HG03571 (cell line): ENCODE measurements around the gene PARL.

Experiments used
- ATAC-seq: cut with Tn5 transposase; IDR thresholded peaks from one replicate; pipeline ENCODE4 v1.9.1; 2021; ENCODE audit not compliant: unreplicated experiment

Gene PARL

DNA sequence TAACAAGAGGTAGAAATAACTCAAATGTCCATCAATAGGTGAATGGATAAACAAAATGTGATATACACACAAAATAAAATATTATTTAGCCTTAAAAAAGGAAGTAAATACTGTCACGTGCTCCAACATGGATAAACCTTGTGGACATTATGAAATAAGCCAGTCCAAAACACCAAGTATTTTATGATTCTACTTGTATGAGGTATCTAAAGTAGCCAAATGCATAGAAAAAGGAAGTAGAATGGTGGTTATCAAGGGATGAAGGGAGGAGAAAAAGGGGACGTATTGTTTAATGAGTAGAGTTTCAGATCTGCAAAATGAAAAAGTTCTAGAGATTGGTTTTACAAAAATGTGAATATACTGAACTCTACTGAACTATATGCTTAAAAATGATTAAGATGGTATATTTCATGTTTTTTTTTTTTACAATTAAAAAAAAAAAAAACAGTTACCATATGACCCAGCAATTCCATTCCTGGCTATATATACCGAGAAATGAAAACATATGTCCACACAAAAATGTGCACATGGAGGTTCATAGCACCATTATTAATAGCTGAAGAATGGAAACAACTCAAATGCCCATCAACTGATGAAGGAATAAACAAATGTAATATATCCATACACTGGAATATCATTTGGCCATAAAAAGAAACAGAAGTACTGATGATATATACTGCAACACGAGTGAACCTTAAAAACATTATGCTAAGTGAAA is 30.2 kb downstream of the PARL start:
- ATAC-seq = no peak

DNA sequence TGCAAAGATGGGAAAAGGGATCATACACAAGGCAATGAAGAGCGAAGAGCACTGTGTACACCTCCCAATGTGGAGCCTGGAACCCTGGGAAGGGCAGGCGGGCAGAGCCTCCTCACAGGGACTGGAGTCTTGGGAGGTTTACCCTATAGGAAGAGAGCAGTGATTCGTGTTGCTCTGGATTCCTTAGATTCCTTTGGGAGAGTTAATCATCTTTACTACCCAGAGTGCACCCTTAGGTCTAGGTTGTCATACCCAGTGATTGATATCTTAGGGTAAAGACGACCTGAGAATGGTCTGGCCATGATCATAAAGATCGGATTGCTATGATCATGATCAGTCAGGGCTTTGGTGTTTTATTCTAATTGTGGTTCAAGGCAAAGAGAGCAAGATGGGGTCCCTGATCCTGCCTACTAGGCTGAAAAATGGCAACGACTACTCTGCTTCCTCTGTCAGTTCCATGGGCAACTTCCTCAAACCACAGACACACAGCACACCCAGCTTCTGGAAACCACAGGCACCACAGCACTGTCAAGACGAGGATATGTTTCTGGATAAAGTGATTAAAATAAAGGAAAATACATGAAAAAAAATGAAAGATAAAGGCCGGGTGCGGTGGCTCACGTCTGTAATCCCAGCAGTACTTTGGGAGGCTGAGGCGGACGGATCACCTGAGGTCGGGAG is 38.9 kb downstream of the PARL start:
- ATAC-seq = no peak

DNA sequence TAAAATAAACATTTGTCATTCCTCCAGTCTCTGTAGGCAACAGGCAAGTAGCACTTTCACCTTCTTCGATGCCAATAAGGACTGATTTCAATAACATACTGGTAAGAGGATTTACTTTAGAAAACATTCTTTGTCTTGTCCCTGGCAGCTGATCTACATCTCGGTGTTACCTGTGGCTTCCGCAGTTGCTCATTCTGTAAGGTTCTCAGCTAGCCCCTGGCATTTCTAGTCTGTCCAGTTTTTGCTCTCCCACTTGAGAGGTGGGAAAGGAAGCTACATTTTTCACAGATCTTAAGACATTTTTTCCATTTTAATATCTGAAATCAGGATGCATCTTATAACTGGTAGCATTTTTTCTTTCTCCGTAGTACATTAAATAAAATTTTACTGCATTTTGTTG is 39.6 kb downstream of the PARL start:
- no peak for ATAC-seq

DNA sequence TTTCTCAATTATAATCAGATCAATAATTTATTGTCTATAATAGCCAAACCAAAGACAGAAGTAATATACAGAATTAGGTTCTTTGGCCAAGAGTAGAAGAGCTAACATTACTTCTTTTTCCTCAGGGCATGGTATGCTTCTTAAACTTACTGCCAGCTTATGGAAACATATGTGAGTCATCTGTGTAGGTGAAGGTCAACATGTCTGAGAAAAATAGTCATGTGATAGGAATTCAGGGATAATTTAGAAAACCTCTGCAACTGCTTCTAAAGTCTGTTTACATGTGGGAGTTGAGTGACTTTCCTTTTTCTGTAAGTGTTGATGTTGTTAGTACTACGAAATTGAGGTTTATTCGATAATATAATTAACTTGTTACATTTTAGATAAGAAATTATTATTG is 40.1 kb downstream of the PARL start:
- no peak for ATAC-seq

DNA sequence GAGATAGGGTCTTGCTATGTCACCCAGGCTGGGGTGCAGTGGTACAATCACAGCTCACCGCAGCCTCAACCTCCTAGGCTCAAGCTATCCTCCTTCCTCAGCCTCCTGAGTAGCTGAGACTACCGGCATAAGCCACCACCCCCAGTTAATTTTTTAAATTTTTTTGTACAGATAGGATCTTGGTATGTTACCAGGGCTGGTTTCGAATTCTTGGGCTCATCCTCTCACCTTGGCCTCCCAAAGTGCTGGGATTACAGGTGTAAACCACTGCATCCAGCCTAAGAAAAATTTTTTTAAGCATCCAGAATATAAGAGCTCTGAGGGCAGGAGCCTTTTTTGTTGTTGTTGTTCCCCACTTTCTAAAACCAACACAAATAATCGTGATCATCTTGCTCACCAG is 44.9 kb downstream of the PARL start:
- no peak for ATAC-seq

DNA sequence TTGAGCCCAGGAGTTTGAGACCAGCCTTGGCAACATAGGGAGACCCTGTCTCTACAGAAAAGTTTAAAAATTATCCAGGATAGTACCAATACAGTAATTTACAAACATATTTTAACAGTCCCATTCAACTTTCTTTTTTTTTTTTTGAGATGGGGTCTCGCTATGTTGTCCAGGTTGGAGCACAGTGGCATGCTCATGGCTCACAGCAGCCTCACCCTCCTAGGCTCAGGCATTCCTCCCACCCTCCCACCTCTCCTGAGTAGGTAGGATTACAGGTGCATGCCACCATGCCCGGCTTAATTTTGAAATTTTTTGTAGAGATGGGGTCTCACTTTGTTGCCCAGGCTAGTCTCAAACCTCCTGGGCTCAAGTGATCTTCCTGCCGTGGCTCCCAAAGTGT is 46.8 kb downstream of the PARL start:
- ATAC-seq = no peak

DNA sequence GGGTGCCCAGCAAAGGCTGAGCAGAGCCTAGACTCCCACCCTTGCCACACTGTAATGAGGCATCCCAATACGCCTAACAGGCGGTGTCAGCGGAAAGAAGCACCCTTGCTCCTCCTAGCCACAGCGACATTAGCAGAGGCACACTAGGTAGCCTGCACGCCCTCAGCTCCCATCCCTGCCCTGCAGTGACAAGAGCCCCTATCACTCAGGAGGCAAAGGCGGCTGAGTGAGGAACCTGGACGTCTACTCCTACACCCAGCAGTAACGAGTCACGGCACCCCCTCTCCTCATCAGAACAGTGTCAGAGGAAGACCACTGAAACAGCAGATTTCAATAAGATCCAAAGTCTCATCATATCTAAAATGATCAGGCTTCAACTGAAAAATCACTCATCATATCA is 47.3 kb downstream of the PARL start:
- ATAC-seq = no peak

DNA sequence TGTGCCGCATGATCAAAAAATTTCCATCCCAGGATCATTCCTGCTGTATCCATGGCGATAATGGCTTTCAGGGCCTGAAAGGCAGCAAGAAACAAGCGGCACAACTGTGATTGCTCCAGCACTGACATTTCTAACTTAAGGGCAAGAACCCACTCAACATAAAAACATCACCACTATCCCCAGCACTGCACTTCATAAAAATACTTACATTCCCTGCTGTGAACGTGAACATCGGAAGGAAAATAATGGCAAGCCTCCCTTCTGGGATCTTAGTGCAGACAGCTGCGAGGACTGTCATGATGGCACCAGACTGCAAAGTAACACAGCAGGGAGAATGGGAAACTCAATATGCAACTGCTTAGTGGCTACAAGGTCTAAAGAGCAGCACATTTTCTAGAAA is 51.2 kb downstream of the PARL start:
- ATAC-seq = no peak

DNA sequence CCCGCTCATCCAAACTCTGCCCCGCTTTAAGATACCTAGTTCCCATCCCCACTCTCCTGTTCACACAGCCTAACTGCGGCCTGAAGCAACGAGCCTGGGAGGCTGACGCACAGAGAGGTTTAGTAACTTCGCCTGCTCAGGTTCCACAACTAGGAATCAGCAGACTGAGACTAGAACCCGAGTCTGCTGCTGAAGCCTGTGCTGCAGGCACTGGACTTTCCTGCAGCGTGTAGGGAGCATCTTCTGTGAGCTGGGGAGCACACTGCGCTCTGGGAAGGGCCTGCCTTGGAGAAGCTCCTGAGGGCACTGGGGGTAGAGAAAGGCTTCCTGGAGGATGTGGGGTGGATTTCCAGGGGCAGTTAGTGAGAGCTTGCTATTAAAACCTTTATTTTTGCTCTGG is 54.5 kb downstream of the PARL start:
- ATAC-seq = no peak

DNA sequence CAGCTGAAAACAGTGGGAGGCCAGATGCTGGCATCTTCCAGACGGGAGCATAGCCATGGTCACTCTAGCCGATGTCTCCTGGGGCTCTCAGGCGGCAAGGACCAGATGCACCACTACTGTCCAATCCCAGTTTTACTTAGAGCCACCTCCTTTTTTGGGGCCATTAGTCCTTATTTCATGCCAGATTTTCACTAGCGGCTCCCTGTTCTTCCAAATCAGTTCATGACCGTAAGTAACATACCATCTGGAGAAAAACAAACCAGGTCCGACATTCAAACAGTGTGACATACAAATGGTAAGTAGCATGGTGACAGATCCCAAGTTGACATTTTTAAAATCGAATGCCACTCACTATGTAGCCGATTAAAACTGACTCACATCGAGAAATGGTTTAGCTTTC is 55.2 kb downstream of the PARL start:
- no peak for ATAC-seq

DNA sequence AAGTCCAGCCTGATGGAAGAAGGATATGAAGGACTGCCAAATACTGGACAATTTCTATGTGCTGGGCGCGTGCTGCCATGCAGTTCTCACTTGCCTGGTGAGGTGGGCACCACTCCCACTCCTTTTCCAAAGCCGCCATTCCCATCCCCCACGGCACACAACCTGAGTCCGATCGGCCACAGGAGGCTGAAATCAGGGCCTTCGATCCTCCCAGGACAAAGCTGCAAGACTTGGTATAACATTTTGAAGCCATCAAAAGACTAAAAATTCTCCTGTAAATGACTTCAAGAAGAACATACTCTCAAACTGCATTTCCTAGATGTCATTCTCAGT is 56.2 kb downstream of the PARL start:
- ATAC-seq = no peak

DNA sequence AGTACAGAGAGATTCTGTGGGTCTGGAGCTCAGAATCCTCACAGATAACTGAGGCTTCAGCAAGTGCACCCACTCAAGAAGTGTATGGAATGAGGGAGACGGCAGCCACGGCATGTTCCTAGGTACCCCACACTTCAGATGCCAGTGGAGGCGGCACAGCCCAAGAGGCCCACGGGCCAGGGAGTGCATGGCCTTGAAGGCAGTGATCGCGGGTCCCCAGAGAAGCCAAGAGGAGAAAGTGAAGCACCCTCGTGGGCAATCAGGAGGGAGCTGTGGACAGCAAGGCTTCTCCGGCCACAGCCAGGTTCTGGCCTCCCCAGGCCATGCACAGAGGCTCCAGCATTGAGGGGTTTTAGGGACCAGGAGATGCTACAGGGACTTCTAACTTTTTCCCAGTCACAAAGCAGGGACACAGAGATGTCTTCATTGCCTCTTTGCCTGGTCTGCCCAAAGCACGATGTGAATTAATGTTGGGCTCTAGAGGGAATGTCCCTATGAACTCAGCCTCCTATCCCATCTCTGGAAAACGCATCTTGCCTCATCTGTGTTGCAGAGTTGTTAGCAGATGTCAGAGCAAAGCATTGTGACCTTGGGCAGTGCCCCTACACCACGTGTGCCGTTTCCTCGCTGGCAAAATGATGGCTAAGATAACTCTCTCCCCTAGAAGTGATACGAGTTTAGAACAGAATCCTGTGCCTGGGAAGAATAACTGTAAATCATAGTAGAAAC is 56.7 kb downstream of the PARL start:
- ATAC-seq = no peak

DNA sequence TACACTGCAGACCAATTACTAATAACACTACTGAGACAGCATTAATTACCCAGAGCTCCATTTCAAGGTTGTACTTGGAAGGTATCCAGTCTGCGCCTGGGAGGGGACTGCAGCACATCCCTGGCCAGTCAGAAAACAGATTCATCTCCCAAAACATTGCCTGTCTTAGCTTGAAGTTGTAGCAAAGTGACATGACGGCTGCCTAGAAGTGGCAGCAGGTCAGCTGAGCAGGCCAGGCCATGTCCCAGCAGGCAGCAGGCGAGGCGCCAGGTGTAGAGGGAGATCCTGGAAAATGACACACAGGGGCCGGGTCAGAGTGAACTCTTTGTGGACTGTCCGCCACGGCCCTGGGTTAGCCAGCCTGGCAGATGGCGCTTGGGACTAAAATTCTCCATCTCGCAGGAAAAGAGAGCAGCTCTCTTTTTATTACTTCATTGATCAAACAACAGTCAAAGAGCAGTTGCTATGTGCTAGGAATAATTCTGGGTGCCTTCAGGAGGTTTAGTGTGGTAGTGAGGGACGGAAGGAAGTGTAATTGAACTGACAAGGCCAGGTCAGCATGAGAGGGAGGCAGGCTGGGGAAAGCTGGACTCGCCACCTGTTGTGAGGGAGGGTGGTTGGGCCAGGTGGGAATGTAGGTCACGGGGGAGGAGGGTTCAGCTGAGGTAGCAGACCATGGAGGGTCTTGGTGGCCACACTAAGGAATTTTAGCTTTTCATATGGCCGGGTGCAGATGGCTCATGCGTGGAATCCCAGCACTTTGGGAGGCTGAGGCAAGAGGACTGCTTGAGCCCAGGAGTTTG is 58.0 kb downstream of the PARL start:
- no peak for ATAC-seq

DNA sequence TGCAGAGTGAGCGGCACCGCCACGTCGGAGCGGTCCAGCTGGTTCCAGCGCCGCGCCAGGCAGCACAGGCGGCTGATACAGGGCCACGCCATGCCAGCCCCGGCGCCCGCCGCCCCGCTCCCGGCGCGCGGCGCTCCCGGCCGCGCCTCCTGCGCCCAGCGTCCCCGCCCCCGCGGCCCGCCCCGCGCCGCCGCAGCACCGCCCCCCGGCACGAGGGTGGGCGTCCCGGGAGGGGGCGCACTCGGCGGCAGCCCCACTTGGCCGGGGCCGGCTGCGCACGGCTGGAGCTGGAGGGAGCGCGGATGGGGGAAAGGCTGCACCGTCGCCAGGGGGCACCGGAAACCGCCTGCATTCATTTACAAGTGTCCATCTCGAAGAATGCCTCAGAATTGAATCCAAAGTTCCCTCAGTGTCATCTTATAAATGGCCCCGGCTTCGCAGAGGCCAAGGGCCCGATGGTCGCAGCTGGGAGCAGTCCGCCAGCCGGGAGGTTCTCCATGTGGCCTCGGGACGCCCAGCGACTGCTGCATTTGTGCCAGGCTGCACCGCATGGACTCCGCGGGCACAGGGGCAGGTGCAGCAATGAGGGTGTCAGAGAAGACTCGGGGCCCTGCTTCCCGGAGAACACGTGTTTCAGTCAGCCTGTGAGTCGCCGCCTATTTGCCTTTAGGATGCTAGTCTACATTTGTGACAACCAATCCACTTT is 59.1 kb downstream of the PARL start, which contains the start of gene MAP6D1:
Gene MAP6D1, minus strand, starts transcription at position 122 of the 706 bp plus-strand sequence. Its CDS starts 30 bp downstream, at position 92.
- ATAC-seq = no peak

DNA sequence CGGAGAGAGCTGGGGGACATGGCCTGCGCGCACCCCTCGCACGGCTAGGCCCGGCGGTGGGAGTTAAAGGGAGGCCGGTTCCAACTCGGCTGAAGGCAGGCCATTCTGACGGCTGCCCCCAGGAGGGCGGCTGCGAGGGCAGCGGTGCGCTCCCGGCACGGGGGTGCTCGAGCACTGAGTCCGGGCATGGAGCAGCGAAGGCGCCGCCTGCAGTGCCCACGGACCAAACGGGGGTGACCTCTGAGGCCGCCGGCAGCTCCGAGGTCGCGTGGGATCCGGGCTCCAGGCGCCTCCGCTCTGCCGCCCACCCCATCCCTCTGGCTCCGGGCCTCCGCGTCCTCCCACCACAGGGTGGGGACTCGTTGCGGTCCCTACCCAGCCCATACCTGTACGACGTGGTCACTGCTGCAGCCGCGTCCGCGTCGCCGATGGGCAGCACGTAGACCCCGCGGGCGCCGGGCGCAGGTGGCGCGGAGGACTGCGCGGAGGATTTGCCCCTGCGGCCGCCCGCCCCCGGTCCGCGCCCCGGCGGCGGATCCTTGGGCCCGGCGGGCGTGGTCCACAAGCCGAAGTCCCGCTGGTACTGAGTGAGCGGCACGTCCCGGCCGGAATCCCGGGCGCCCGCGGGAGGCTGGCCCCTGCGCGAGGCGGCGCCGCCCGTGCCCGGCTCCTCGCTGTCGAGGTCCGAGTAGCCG is 59.8 kb downstream of the PARL start:
- ATAC-seq = no peak

DNA sequence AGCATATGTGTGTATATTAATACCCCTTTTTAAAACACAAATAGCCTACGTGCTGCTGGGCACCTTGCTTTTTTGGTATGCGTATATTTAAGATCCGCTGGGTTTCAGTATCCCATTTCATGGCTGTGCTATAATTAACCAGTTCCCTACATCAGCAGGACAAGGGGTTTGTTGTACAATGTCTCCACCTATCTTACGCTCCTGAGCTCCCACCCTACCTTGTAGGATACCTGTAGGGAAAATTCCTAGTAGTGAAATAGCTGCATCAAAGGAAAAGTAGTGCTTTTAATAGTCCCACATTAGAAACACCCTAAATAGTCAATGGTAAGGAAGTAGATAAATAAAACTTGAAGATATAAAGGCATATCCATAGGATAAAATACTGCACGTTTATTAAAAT is 60.7 kb downstream of the PARL start:
- no peak for ATAC-seq

DNA sequence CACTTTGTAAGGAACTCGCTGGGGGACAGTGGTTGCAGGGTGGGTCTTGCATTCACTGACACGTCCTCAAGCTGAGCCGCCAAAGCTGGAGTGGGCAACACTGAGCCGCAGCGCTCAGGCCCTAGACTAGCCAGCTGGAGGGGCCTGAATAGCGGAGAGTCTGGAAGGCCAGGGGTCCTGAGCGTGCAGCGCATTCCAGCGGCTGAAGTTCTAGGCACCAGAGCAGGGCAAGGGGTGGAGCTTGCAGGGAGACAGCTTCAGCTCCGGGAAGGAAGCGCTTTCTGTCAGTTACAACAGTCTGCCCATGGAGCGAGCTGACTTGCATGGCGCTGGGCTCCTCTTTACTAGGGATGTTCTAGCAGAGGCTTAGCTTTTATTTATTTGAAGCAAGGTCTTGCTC is 62.0 kb downstream of the PARL start:
- ATAC-seq = no peak

DNA sequence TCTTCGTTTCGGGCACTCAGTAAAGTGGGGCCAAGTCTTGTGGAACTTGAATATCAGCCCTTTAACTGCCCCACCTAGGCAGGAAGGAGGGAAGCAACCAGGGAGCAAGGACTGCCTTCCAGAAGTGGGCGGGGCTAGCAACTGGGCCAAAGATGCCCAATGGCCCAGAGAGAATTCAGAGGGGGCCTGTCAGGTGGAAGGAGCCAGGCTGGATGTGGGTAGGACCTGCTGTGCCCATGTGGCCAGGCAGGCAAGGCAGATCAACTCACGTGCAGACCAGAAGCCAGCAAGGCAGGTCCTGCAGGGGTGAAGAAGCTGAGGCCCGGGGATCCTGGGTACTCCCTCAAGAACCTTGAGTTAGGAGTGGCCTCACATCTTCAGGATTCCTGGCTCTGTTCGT is 64.8 kb downstream of the PARL start:
- ATAC-seq = no peak

DNA sequence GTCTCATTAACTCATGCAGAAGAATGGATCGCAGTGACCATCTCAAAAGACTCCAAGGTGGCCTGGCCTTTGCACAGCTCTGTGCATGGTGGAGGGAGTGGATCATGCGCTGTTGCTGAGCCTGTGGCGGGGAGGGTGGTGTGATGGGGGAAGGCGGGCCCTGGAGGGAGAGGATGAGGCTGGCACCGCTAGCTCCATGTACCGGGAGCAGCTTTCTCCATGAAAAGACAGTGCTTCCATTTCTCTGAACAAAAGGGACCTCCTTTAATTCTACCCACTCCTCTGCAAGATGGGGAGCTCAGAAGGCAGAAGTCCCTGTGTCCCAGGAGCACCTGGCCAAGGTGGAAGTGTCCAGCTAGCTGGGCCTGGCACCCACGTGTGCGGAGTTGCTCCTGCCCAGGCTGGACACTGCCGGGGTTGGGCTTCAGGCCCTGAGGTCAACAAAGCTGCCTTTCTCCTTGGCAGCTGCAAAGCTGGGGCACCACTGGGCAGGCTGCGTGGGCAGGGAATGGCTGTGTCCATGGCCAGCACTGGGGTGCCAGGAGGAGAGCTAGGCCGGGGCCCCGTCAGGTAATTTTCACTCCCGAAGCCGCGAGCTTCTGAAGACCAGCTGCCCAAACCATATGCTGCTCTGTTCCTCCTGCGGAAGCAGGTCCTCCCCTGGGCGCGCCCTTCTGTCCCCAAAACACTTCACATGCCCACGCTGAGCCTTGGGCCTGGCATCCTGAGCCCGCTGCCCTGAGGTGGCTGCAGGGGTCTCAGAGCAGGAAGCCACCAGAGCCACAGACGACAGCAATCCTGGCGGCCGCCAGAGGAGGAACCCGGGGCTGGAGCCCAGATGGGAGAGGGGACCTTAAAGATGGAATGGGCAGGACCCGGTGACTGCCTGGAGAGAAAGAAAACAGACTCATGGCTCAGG is 65.7 kb downstream of the PARL start:
- ATAC-seq = no peak
